ENCODE data around the gene MEOX2. TPM values are rescaled to one million over a fixed set of nuclear protein-coding genes. Genes with fewer than 3 reads are reported as not detected.

Gene MEOX2
- total RNA-seq, 1 donor = not detected

GRCh38 chr7:15571301-15571878 lies 115.1 kb downstream of the MEOX2 start:
- H3K4me1 ChIP-seq (ENCODE audit: insufficient read depth, low read length) = no peaks in the 10 kb centered on the region
- no peaks in the 10 kb centered on the region for H3K9me3 ChIP-seq (ENCODE audit: low read depth, low read length)
- H3K4me3 ChIP-seq (ENCODE audit: low read length) = no peak overlapping the region
- no peaks in the 10 kb centered on the region for H3K27me3 ChIP-seq (ENCODE audit: insufficient read depth, low read length)

DNA sequence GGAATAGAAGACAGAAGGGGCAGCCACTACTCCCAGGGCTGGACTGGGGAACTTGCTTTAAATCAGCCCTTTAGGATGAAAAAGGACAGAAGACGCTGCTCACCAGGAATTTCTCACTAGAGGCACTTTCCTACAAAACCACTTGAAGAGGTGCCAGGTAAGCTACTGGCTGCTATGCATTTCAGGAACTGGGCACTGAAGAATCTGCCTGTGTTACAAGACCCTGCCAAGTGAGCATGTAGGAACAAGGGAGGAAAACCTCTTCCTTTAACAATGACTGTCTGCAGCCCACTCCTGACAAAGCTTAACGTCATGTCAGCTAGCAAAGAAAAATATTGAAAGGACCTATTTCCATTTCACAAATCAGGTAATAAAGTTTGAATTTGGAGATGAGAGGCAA lies 118.8 kb downstream of the MEOX2 start:
- Histone ChIP-seq H3K9me3 (ENCODE audit: low read depth, low read length) (no peaks in the 10 kb centered on the region), H3K27me3 (ENCODE audit: insufficient read depth, low read length) (no peaks in the 10 kb centered on the region), H3K4me1 (ENCODE audit: insufficient read depth, low read length) (no peaks in the 10 kb centered on the region), H3K4me3 (ENCODE audit: low read length) (no peak overlapping the region)

DNA sequence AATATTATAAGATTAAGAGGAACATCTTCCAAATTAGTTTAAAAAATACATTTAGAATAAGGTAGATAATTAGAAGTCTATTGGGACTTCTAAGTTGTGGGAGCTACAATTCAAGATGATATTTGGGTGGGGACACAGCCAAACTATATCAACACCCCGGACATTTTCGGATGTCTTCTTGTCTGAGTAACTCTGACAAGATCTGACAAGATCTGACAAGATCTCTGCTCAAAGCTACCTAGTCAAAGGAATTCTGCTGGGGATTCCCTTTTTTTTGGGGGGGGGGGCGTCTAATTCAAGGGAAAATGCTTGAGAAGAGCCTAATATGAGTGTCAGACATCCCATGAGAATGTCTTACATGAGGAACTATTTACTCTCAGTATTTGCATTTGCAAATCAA lies 119.4 kb downstream of the MEOX2 start:
- H3K4me3 ChIP-seq (ENCODE audit: low read length) = no peak overlapping the region
- H3K27me3 ChIP-seq (ENCODE audit: insufficient read depth, low read length) = no peaks in the 10 kb centered on the region
- H3K9me3 ChIP-seq (ENCODE audit: low read depth, low read length) = no peaks in the 10 kb centered on the region
- H3K4me1 ChIP-seq (ENCODE audit: insufficient read depth, low read length) = no peaks in the 10 kb centered on the region

DNA sequence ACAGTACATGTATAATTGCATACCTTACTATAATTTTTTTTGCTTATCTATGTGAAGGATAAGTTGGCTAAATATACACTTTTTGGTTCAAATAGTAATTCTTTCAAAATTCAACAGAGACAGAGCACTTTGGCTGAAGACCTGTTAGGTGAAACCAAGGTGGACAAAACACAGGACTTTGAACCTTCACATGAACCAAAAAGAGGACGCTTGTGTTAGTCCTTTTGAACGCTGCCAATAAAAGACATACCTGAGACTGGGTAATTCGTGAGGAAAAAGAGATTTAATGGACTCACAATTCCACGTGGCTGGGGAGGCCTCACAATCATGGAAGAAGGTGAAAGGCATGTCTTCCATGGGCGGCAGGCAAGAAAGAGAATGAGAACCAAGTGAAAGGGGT lies 120.0 kb downstream of the MEOX2 start:
- Histone ChIP-seq H3K9me3 (ENCODE audit: low read depth, low read length) (no peaks in the 10 kb centered on the region), H3K4me3 (ENCODE audit: low read length) (no peak overlapping the region), H3K4me1 (ENCODE audit: insufficient read depth, low read length) (no peaks in the 10 kb centered on the region), H3K27me3 (ENCODE audit: insufficient read depth, low read length) (no peaks in the 10 kb centered on the region)

DNA sequence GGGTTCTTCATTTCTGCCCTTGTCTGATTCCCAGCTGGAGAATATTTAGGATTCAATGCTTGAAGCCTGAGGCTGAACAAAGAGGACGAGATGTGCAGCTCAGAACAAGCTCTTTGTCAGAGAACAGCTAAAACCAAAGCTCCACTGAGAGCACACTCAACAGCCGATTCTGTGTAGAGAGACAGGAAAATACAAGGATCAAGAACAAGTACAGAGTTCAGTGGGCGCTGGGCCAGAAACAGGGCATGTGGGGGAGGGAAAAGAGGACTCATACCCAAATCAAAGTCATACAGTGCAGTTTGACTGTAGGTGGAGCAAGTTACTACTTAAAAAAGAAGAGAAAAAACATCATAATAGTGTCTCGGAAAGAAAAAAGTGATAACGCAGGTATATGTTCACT lies 124.6 kb downstream of the MEOX2 start, which contains the start of gene AGMO:
AGMO (minus strand) TSS at position 181 of the 400 bp plus-strand sequence.
- Histone ChIP-seq H3K4me1 (ENCODE audit: insufficient read depth, low read length) (no peaks in the 10 kb centered on the region), H3K27me3 (ENCODE audit: insufficient read depth, low read length) (no peaks in the 10 kb centered on the region), H3K9me3 (ENCODE audit: low read depth, low read length) (no peaks in the 10 kb centered on the region), H3K4me3 (ENCODE audit: low read length) (no peak within 1 kb of the TSS)

Other genes starting within 250 kb of the MEOX2 start
- not detected for gene AGMO, start 124.7 kb downstream of the MEOX2 start, total RNA-seq

Data from mononuclear cell (primary cell).